ENCODE results near the gene RCVRN. TPM values are rescaled to one million over a fixed set of nuclear protein-coding genes. Genes with fewer than 3 reads are reported as not detected.

Gene RCVRN
- total and polyA plus RNA-seq, 9 of the 15 experiments (the other 6 are each of a cell fraction or from before 2014, with no cell fraction given), result not detected

- H3K9ac ChIP-seq (ENCODE audit: insufficient read depth in 1 of 2, low read depth in 2 of 2, low read length in 2 of 2), result no peak overlapping the region
- no peak overlapping the region for H3K27ac ChIP-seq (ENCODE audit: extremely low read depth, low read depth, low read length)
- H3K79me2 ChIP-seq (ENCODE audit: control insufficient read depth, insufficient read depth, low read length), result no peaks in the 10 kb centered on the region
- H4K20me1 ChIP-seq (replicated peaks; ENCODE audit: control insufficient read depth, insufficient read depth, low read length), result no peaks in the 10 kb centered on the region
- CTCF ChIA-PET (ENCODE audit: low intra/inter-chr PET ratio), result no interaction called here
- H3K9me3 ChIP-seq (replicated peaks; ENCODE audit: control insufficient read depth, insufficient read depth, low read depth, low read length), result no peaks in the 10 kb centered on the region
- peaks cover 0 to 5% of the 10 kb centered on the region in 2 experiments; a peak in 2 of 5 replicates for H3K27me3 ChIP-seq (ENCODE audit: control insufficient read depth in 2 of 2, insufficient read depth in 2 of 2, low read length in 2 of 2)
- H3K4me3 ChIP-seq, result no peak overlapping the region
- in situ Hi-C loops (cut with MboI) (no loop called here), intact Hi-C loops (cut with micrococcal nuclease) (no loop called here)
- DNase-seq (ENCODE audit: extremely low read depth in 1 of 4, low spot score in 3 of 4), result no peak
- H3K4me2 ChIP-seq (ENCODE audit: insufficient read depth, low read length), result no peak overlapping the region
- POLR2A ChIA-PET, result no interaction called here
- no peak overlapping the region for H2AFZ ChIP-seq (ENCODE audit: low read depth, low read length)
- TF ChIP-seq HMGN3 (IDR thresholded peaks at IDR 0.05; ENCODE audit: borderline replicate concordance, extremely low read depth, insufficient read length, low read depth, low read length) (no peak), KAT2B (IDR thresholded peaks at IDR 0.05; ENCODE audit: low read depth, low read length) (no peak), HNRNPH1 (optimal IDR thresholded peaks at IDR 0.05; ENCODE audit: low read depth, low read length) (no peak), ZKSCAN8 (CRISPR knock-in tag; IDR thresholded peaks at IDR 0.05) (no peak), ZNF175 (CRISPR knock-in tag; IDR thresholded peaks at IDR 0.05; ENCODE audit: low read depth) (no peak), ZNF507 (tag; conservative IDR thresholded peaks at IDR 0.05) (no peak)
- no TSS peak for BruUV-seq (replicated peaks)
- 0% methylated on average over 17 of the region's 21 CpGs for WGBS (ENCODE audit: insufficient coverage, low coverage, missing lambda C conversion rate)
- FAIRE-seq, result no peak
- no peak for ATAC-seq
- H3K36me3 ChIP-seq (ENCODE audit: control insufficient read depth, insufficient read depth, low read length), result no peaks in the 10 kb centered on the region
- no peaks in the 10 kb centered on the region for H3K4me1 ChIP-seq (replicated peaks in 1 of 2; ENCODE audit: control insufficient read depth in 2 of 2, insufficient read depth in 2 of 2, low read length in 2 of 2)
- H3K9me1 ChIP-seq (ENCODE audit: control insufficient read depth, insufficient read depth, low read length), result no peaks in the 10 kb centered on the region
These were observed 5.6 kb downstream of the RCVRN start for GRCh38 chr17:9899280-9900043.

Measured in K562 (cell line).